Regular cardiac myocyte (primary cell): ENCODE results near the gene PTGFR. TPM values are rescaled to one million over a fixed set of nuclear protein-coding genes. Genes with fewer than 3 reads are reported as not detected.

Experiments
- total RNA-seq: library from RNA; depleted of rRNA; stranded (reverse); fragments of >200 nt; gene quantifications from 2 replicates; pipeline ENCODE4 v1.2.3, GENCODE V29; 2014

Gene PTGFR, protein sequence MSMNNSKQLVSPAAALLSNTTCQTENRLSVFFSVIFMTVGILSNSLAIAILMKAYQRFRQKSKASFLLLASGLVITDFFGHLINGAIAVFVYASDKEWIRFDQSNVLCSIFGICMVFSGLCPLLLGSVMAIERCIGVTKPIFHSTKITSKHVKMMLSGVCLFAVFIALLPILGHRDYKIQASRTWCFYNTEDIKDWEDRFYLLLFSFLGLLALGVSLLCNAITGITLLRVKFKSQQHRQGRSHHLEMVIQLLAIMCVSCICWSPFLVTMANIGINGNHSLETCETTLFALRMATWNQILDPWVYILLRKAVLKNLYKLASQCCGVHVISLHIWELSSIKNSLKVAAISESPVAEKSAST
- 12.7 and 16.9 TPM in 2 replicates for total RNA-seq

DNA sequence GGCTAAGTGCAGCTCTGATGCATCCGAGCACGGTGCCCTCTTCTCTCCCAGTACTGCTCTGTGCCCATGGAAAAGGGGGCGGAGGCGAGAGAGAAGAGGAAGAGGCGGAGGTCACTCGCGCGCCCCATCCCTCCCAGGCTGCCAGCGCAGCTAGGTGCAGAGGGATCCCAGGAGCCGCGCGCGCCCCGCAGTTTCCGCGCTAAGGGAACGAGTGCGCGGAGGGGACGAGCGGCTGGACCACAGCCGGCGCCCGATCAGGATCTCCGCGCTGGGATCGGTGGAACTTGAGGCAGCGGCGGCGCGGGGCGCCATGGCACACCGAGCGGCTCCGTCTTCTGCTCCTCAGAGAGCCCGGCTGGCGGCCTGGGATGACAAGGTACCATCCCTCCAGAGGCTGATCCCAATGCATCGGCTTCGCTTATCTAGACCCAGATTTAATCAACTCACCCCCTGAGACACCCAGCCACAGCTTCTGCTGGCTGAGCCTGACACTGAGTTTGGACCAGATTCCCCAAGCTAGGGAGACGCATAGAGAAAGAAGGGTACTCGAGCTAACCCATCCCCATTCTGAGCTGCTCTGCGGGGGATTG lies at the start of gene PTGFR:
Gene PTGFR, plus strand, starts transcription at position 114 of the 590 bp plus-strand sequence. CDS start 1,770 bp downstream, outside the sequence.

Other genes starting within 250 kb of the PTGFR start
- 9.2 and 22.8 TPM in 2 replicates for gene IFI44L, start 129.5 kb downstream of the PTGFR start, total RNA-seq
- gene IFI44, start 158.9 kb downstream of the PTGFR start, total RNA-seq = 19.2 and 23.8 TPM in 2 replicates